Thyroid gland (tissue), 4 donors: ENCODE measurements around the gene SRRM3.
"Not testable (repeated sequence)": the region's sequence is repeated elsewhere in the genome, so short reads cannot be mapped to it uniquely, and the experiment has no call there.

ENCODE experiments used
- CTCF ChIP-seq, 6 experiments: fragments of 200-600 bp in 3 of 6; fragments of 450-650 bp in 3 of 6; sonication (generic) in 3 of 6; IDR thresholded peaks; one replicate each; pipeline ENCODE4 v1.5.1; 2016 to 2019; ENCODE audit warnings: antibody characterized with exemption in 6 of 6, mild to moderate bottlenecking in 2 of 6, inconsistent platforms in 1 of 6, moderate library complexity in 1 of 6
- POLR2A ChIP-seq, 2 donors: fragments of 450-650 bp; IDR thresholded peaks; one replicate each; pipeline ENCODE4 v1.6.1; 2017; ENCODE audit warnings: antibody characterized with exemption in 2 of 2, mild to moderate bottlenecking in 2 of 2, moderate library complexity in 1 of 2

DNA sequence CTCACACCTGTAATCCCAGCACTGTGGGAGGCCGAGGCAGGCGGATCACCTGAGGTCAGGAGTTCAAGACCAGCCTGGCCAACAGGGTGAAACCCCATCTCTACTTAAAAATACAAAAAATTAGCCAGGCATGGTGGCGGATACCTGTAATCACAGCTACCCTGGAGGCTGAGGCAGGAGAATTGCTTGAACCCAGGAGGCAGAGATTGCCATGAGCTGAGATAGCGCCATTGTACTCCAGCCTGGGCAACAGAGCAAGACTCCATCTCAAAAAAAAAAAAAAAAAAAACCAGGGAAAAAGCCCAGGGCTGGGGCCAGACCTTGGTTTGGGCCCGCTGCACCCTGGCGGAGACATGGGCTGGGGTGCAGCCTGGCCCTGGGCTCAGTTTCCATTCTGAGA, 110.1 kb downstream of the SRRM3 start:
- not testable (repeated sequence) for TF ChIP-seq POLR2A, CTCF (IDR thresholded peaks at IDR 0.05)
